Stimulated activated CD8-positive, alpha-beta memory T cell treated with anti-CD3 and anti-CD28 coated beads, Interleukin-4, amount 100 ng/mL, for 24 hours (primary cell): ENCODE measurements around the gene CRHR1.
"Not testable (repeated sequence)": the region's sequence is repeated elsewhere in the genome, so short reads cannot be mapped to it uniquely, and the experiment has no call there.

Experiments used
- DNase-seq: peaks from one replicate; pipeline ENCODE4 v3.0.0-alpha.2; 2020; ENCODE audit warnings: low read depth

CRHR1 gene

DNA sequence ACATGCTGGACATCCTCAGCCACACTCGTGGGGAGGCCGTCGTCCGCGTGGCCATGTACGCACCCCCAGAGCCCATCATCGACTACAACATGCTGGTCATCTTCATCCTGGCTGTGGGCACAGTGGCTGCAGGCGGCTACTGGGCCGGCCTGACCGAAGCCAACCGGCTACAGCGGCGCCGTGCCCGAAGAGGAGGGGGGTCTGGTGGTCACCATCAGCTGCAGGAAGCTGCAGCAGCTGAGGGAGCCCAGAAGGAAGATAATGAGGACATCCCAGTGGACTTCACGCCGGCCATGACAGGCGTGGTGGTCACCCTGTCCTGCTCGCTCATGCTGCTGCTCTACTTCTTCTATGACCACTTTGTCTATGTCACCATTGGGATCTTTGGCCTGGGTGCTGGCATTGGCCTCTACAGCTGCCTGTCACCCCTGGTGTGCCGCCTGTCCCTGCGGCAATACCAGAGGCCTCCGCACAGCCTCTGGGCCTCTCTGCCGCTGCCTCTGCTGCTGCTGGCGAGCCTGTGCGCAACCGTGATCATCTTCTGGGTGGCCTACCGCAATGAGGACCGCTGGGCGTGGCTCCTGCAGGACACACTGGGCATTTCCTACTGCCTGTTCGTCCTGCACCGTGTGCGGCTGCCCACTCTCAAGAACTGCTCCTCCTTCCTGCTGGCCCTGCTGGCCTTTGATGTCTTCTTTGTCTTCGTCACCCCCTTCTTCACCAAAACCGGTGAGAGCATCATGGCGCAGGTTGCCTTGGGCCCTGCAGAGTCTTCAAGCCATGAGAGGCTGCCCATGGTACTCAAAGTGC lies 61.5 kb downstream of the CRHR1 start:
- DNase-seq: no peak

- DNase-seq: no peak
Observed at GRCh38 chr17:45846223-45846622, 62.1 kb downstream of the CRHR1 start.

- no peak for DNase-seq
Observed at GRCh38 chr17:45846646-45847045, 62.5 kb downstream of the CRHR1 start.

DNA sequence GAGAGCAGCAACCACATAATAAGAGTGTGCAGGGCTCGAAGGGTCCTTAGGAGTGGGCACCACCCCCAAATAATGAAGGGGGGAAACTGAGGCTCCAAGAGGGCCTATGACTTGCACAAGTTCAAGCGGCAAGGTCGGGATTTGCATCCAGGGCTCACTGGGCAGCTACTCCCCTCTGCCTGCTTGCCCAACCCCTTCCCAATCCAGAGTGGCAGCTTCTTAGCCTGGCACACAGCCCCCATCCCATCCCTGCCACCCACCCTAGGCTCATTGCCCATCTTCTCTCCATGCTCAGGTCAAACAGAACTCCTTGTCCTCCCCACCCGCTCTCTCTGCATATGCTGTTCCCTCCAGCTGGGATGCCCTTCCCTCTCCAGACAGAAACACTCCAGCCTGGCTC lies 63.0 kb downstream of the CRHR1 start:
- DNase-seq: no peak

GRCh38 chr17:45847747-45848146 lies 63.6 kb downstream of the CRHR1 start:
- no peak for DNase-seq

DNA sequence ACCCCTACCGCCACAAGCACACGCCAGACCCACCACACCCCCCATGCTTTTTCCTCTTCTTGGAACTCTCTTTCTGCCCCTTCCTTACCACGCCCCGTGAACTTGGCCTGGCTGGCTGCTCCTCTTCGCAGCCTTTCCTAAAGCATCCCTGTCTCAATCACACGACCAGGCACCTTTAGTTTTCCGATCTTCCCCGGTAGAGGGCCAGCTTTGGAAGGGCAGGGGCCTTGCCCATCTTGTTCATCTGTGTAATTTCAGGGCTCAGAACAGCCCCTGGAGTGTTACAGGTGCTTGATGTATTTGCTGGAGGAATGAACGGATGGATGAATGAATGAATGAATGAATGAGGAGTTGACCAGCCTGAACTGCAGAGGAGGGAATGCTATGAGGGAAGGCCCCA lies 64.3 kb downstream of the CRHR1 start:
- DNase-seq: no peak

- no peak for DNase-seq
Observed at GRCh38 chr17:45848868-45849535, 64.9 kb downstream of the CRHR1 start.

DNA sequence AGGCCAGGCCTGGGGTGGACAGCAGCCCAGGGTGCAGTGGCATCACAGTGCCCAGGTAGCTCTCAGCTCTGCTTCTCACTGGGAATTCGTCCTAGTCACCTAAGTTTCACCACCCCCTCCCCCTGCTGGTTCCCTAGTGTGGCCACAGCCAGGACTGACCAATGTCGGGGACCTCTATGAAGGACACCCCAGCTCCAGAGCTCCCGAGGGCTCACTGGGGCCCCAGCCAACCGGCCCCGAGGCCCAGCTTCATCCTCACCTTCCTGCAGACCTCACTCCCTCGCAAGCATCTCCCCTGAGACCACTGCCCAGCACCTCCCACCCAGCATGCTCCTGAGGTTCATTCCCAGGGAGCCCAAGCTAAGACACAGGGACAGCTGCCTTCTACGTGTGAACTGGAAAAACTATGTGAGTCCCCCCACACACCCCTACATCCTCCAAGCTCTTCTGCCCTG lies 65.4 kb downstream of the CRHR1 start:
- no peak for DNase-seq

GRCh38 chr17:45850011-45850410 lies 65.9 kb downstream of the CRHR1 start:
- DNase-seq: no peak

DNA sequence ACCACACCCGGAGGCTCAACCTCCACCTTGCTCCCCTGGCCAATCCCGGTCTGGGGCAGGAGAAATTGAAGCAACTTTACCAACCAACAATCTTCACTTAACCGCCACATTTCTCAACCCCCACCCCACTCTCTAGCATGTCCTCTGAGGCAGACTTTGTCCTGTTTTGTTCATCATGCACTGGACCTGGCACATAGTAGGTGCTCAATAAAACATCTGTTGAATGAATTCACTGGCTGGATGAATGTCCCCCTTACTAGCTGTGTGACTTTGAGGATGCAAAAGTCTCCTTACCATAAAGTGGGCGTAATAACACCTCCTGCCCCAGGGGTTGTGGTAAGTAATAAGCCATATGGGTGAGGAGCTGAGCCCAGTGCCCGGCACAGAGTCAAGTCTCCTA lies 66.3 kb downstream of the CRHR1 start:
- no peak for DNase-seq

DNA sequence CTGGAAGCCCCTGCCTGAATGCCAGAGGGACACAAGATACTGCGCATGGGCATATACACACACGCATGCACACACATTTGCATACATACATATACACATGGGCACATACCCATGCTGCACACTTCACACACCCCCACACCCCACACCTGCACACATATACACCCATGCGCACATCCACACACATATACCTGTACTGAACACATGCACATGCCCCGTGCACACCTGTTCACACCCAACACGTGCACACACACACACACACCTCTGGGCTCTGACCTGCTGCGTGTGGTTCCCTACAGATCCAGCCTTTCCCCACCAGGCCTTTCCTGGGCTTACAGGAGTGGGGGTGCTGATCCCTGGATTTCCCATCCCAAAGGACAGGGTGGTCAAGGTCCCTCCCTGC lies 66.9 kb downstream of the CRHR1 start:
- no peak for DNase-seq

- no peak for DNase-seq
Observed at GRCh38 chr17:45851464-45851863, 67.3 kb downstream of the CRHR1 start.

GRCh38 chr17:45851873-45852272 lies 67.8 kb downstream of the CRHR1 start:
- DNase-seq: no peak

DNA sequence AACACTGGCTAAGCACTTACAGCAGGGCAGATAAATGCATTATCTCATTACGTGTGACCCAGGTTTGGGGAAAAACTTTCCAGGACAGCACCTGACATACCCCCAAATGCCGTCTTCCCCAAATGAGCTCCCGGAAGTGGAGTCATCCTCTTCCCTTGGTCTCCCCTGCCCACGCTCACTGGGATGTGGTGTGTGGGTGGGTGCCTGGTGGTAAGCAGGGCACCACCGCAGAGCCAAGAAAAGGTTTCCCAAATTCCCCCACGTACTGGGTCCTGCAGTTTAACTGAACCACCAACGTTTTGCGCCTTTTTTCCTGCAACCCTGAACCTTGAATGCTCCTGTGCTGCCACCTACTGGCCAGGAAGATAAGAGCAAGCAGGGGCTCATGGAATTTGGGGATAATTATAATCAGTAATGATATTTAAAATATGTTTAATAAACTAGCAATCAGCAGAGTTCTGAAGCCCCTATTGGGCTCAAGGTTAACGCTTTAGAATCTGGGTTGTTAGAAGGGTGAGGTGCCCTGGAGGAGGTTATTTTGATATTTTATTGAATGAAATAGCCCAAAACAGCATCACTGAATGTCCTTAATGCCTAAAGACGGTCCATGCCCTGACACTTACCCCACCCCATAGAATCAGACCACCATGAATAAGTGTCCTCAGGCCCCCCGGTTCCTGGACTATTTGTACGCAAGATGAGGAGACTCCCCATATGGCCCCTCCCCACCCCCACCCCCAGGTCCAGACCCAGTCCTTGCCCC lies 68.6 kb downstream of the CRHR1 start:
- peak; percentile 39 for DNase-seq

- no peak for DNase-seq
Observed at GRCh38 chr17:45854209-45854608, 70.1 kb downstream of the CRHR1 start.

DNA sequence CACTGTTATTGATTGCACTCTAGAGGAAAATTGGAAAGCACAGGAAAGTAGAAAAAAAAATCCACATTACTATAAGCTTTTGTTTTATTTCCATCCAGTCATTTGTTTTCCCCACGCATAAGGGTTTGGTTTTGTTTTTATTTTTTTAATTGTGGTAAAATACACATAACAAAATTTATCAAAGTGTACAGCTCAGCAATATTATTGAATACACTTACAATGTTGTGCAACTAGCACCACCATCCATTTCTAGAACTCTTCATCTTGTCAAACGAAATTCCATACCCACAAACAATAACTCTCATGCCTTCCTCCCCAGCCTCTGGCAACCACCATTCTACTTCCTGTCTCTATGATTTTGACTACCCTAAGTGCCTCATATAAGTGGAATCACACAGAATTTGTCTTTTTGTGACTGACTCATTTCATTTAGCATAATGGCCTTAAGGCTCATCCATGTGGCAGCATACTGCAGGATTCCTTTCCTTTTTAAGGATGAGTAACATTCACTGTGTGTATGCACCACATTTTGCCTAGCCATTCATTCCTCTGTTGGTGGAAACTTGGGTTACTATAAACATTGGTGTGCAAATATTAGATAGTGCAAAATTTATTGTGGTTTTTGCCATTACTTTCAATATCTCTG lies 71.7 kb downstream of the CRHR1 start:
- no peak for DNase-seq

DNA sequence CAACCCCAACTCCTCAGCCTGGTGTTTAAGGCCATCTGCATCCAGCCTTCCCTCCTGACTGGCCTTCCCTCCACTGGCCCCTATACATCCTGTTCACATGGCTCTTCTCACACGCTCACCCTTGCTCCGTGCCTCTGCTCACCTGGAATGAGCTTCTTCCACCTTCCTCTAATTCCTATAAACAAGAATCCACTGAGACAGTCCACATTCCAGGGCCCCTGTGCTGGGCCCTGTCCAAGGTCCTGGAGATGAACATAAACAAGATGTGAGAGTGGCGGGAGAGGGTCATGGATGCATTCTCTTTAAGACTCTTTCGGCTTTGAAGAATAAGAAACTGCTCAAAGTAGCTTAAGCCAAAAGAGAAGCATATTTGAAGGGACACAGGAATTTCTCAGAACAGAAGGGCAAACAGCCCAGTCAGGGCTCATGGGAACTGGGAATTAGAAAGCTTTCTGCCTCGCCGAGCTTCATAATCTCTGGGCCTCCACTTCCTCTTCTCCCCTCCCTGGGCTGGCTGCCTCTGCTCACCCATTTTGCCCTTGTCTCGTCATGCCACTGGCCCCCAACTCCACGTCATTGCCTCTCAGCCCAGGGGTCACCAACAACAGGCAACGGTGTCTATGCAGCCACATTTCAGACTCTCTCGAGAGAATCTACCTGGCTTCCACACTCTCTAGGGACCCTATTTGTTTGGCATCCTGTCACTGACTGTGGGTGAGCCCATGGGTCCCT lies 74.0 kb downstream of the CRHR1 start:
- no peak for DNase-seq

DNA sequence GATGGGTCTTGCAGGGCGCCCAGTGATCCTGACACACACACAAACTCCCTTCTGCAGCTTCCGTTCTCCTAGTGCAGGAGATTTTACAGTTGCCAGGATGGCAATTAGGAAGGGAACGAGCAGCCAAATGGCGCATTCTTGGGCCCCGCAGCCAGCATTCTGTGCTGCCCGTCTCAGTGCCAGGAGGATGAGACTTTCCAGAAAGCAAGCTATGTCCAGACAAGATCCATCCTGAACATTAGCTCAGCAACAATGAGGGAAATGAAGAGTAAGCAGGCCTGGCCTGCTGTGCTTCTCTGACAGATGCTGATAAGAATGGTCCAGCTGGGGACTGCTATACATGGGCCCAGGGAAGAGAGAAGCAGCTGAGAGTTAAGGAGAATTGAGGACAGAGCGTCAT lies 77.0 kb downstream of the CRHR1 start:
- DNase-seq: no peak

DNA sequence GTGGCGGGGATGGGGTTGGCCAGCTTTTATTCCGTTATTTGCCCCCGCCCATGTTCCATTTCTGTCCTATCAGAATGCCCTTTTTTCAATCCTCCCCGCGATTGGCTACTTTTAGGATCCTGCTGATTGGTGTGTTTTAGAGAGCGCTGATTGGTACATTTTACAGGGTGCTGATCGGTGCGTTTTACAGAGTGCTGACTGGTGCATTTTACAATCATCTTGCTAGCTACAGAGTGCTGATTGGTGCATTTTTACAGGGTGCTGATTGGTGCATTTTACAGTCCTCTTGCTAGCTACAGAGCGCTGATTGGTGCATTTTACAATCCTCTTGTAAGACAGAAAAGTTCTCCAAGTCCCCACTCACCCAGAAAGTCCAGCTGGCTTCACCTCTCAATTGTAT lies 78.0 kb downstream of the CRHR1 start:
- not testable (repeated sequence) for DNase-seq

GRCh38 chr17:45863857-45864654 lies 79.9 kb downstream of the CRHR1 start:
- no peak for DNase-seq

GRCh38 chr17:45867171-45867570 lies 83.1 kb downstream of the CRHR1 start:
- DNase-seq: no peak
